ENCODE data around the gene PBX2.
A peak's percentile ranks its signal among the peaks of the same experiment; 100 is the strongest.

DNA sequence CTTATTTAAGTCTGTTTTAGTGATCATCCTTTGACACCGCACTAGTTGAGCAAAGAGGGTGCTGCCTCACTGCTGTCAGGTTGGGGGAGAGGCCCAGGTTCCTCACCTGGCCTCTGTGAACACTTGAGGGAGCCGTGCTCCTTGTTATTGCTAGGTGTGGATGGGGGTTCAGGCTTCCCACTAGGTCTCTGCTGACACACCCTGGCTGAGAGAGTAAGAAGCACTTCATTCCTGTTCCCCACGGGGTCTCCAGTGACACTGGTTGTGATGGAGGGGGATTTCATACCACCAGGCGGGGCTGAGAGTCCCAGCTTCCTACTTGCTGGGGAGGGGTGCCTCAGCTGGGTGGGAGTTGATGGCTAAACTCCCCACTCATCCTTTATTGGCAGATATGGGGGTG is 44.9 kb upstream of the PBX2 start:
- TF ChIP-seq CTCF (IDR thresholded peaks at IDR 0.05) (peak in 8 of 12 donors; percentile 9 to 45 (median 19)), POLR2A (IDR thresholded peaks at IDR 0.05) (no peak)

All from heart left ventricle (tissue), 13 donors.